CD14-positive monocyte (primary cell): ENCODE results near the gene KCNH1. TPM values are rescaled to one million over a fixed set of nuclear protein-coding genes. Genes with fewer than 3 reads are reported as not detected.

Experiments used
- DNase-seq, 3 donors: peaks; one replicate each; pipeline ENCODE4 v3.0.0-alpha.2; 2011 to 2022
- H2AFZ ChIP-seq: 2 replicates; pipeline ENCODE4 v1.6.0; 2012; ENCODE audit warnings: mild to moderate bottlenecking, low read depth, low read length, inconsistent platforms; ENCODE audit not compliant: insufficient read depth, poor library complexity, severe bottlenecking
- H3K27ac ChIP-seq, 2 donors: 1 replicate in 1 of 2; 2 replicates in 1 of 2; pipeline ENCODE4 v1.5.1; 2012 to 2013; ENCODE audit warnings: low read length in 2 of 2, control low read depth in 1 of 2, inconsistent platforms in 1 of 2, low read depth in 1 of 2, mild to moderate bottlenecking in 1 of 2
- H3K27me3 ChIP-seq, 2 donors: one replicate each; pipeline versions ENCODE4 v1.6.0 to v1.6.1; 2011 to 2013; ENCODE audit warnings: low read length in 2 of 2; ENCODE audit not compliant: control insufficient read depth in 2 of 2, insufficient read depth in 2 of 2
- H3K36me3 ChIP-seq, 2 donors: replicated peaks in 1 of 2; 1 replicate in 1 of 2; 2 replicates in 1 of 2; pipeline versions ENCODE4 v1.5.1 to v1.6.1; 2012 to 2013; ENCODE audit warnings: low read length in 2 of 2, control low read depth in 1 of 2, inconsistent platforms in 1 of 2, mild to moderate bottlenecking in 1 of 2; ENCODE audit not compliant: insufficient read depth in 2 of 2, control insufficient read depth in 1 of 2
- H3K4me1 ChIP-seq, 2 donors: 1 replicate in 1 of 2; 2 replicates in 1 of 2; pipeline versions ENCODE4 v1.5.1 to v1.6.1; 2012 to 2013; ENCODE audit warnings: low read length in 2 of 2, control low read depth in 1 of 2, inconsistent platforms in 1 of 2, mild to moderate bottlenecking in 1 of 2, moderate library complexity in 1 of 2; ENCODE audit not compliant: insufficient read depth in 2 of 2, control insufficient read depth in 1 of 2
- H3K4me2 ChIP-seq: replicated peaks from 2 replicates; pipeline ENCODE3; 2012; ENCODE audit warnings: low read length, moderate library complexity, mild to moderate bottlenecking; ENCODE audit not compliant: poor library complexity, severe bottlenecking; ENCODE audit errors: extremely low read depth
- H3K4me3 ChIP-seq, 3 experiments: fragments of 200-600 bp in 1 of 3; sonication (generic) in 1 of 3; replicated peaks in 1 of 3; 1 replicate in 2 of 3; 2 replicates in 1 of 3; pipeline ENCODE4 v1.5.1; 2011 to 2013; ENCODE audit warnings: low read length in 3 of 3, mild to moderate bottlenecking in 3 of 3, control low read depth in 2 of 3, low read depth in 2 of 3, inconsistent platforms in 1 of 3, moderate library complexity in 1 of 3
- H3K79me2 ChIP-seq: 2 replicates; pipeline ENCODE4 v1.6.0; 2012; ENCODE audit warnings: mild to moderate bottlenecking, control low read depth, inconsistent platforms, low read length, moderate library complexity; ENCODE audit not compliant: insufficient read depth
- H3K9ac ChIP-seq: 2 replicates; pipeline ENCODE4 v1.6.0; 2017; ENCODE audit warnings: low read length, mild to moderate bottlenecking; ENCODE audit not compliant: insufficient read depth, poor library complexity, severe bottlenecking
- H3K9me3 ChIP-seq, 2 donors: replicated peaks in 1 of 2; 1 replicate in 1 of 2; 2 replicates in 1 of 2; pipeline versions ENCODE4 v1.5.1 to v1.6.1; 2012 to 2013; ENCODE audit warnings: low read length in 2 of 2, control low read depth in 1 of 2; ENCODE audit not compliant: control insufficient read depth in 1 of 2, insufficient read depth in 1 of 2
- H4K20me1 ChIP-seq: 2 replicates; pipeline ENCODE4 v1.6.0; 2012; ENCODE audit warnings: mild to moderate bottlenecking, low read length, control low read depth, moderate library complexity; ENCODE audit not compliant: insufficient read depth
- H3K27ac Mint-ChIP-seq, 7 donors: one replicate each; pipeline ENCODE4 v1.8.0; 2020; ENCODE audit warnings: mild to moderate bottlenecking in 7 of 7, mixed read lengths in 7 of 7, moderate library complexity in 6 of 7, inconsistent platforms in 2 of 7
- H3K27me3 Mint-ChIP-seq, 3 donors: one replicate each; pipeline ENCODE4 v1.8.0; 2021 to 2022; ENCODE audit warnings: low read depth in 3 of 3, mild to moderate bottlenecking in 3 of 3, mixed read lengths in 3 of 3, moderate library complexity in 3 of 3, inconsistent platforms in 1 of 3
- H3K36me3 Mint-ChIP-seq, 2 donors: one replicate each; pipeline ENCODE4 v1.8.0; 2020; ENCODE audit warnings: mixed read lengths in 2 of 2, inconsistent platforms in 1 of 2, mild to moderate bottlenecking in 1 of 2
- H3K4me1 Mint-ChIP-seq: one replicate; pipeline ENCODE4 v1.8.0; 2020; ENCODE audit warnings: mild to moderate bottlenecking, mixed read lengths
- H3K4me3 Mint-ChIP-seq, 2 donors: one replicate each; pipeline ENCODE4 v1.8.0; 2020; ENCODE audit warnings: mild to moderate bottlenecking in 2 of 2, mixed read lengths in 2 of 2, moderate library complexity in 1 of 2
- H3K9me3 Mint-ChIP-seq, 7 donors: one replicate each; pipeline ENCODE4 v1.8.0; 2020 to 2022; ENCODE audit warnings: mixed read lengths in 7 of 7, mild to moderate bottlenecking in 6 of 7, moderate library complexity in 6 of 7, inconsistent platforms in 2 of 7
- CTCF ChIP-seq: fragments of 200-600 bp; IDR thresholded peaks from one replicate; pipeline ENCODE4 v1.8.0; 2022; ENCODE audit warnings: antibody characterized with exemption, mild to moderate bottlenecking
- WGBS: methylation state at CpG from one replicate; pipeline ENCODE4 v1.1.5; 2013; ENCODE audit warnings: missing lambda C conversion rate; ENCODE audit not compliant: insufficient coverage; 5-methylcytosine and 5-hydroxymethylcytosine counted together
- intact Hi-C, 2 donors: fragments of 100-400 bp; cut with micrococcal nuclease; formaldehyde crosslinking; loops; one replicate each; pipeline versions ENCODE4 v1.15.0 to v1.15.1; 2023
- polyA plus RNA-seq, 3 donors: library from polyadenylated mRNA; depleted of rRNA in 1 of 3; unstranded in 2 of 3; stranded (reverse) in 1 of 3; fragments of 300-500 nt in 2 of 3; fragments of >200 nt in 1 of 3; fragmentation: Illumina TruSeq in 2 of 3; gene quantifications; 1 replicate in 2 of 3; 2 replicates in 1 of 3; pipeline ENCODE4 v1.2.3, GENCODE V29; 2012 to 2021

The KCNH1 gene
- polyA plus RNA-seq, 3 donors: not detected

DNA sequence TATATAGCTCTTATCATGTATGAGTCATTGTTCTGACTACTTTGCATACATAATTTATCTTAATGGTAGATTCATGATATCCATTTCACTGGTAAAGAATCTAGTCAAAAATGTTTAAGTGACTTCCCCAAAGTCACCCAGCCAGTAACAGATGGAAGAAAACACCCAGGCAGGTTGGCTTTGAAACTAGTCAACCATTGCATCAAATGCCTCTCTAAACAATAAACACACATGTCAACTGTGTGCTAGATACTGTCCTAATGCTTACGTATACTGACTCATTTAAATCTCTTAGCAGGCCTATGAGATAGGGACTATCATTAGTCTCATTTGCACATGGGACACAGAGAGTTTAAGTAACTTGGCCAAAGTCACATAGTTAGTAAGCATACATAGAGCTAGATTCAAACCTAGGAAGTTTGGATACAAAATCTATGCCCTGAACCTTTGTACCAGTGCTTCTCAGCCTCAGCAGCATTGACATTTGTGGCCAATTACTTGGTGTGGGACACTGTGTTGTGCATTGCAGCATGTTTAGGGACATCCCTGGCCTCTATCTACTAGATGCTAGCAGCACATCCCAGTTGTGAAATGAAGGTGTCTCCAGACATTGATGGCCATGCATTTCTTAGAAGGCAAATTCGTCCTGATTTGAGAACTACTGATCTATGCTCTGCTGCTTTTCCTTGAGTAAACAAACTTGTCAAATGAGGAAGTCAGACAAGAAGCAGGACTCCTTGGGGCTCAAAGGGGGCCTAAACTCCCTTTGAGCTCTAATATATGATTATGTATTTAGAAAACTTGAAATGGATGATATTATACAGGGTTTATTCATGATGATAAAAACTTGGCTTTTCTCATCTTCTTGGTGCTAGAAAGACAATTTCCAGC is 316.3 kb downstream of the KCNH1 start:
- no peak overlapping the region for H3K4me3 Mint-ChIP-seq
- Histone ChIP-seq H3K79me2 (no peaks in the 10 kb centered on the region), H3K9me3 (no peaks in the 10 kb centered on the region), H4K20me1 (no peaks in the 10 kb centered on the region), H3K36me3 (no peaks in the 10 kb centered on the region), H3K9ac (no peak overlapping the region), H3K27me3 (no peaks in the 10 kb centered on the region), H3K4me2 (no peak overlapping the region), H3K4me3 (no peak overlapping the region), H3K27ac (no peak overlapping the region), H2AFZ (no peak overlapping the region), H3K4me1 (no peaks in the 10 kb centered on the region)
- intact Hi-C loops: no loop called here
- no peak for TF ChIP-seq CTCF
- DNase-seq: no peak
- WGBS: 0% methylated on average over 1 of the region's 2 CpGs
- peaks cover 0 to 3% (median 2%) of the 10 kb centered on the region in 7 donors for H3K9me3 Mint-ChIP-seq
- H3K4me1 Mint-ChIP-seq: no peaks in the 10 kb centered on the region
- H3K36me3 Mint-ChIP-seq: no peaks in the 10 kb centered on the region
- peaks cover 0 to 1% (median under 1%) of the 10 kb centered on the region in 3 donors for H3K27me3 Mint-ChIP-seq
- no peak overlapping the region for H3K27ac Mint-ChIP-seq

GRCh38 chr1:210815641-210816550 is 318.1 kb downstream of the KCNH1 start:
- no peak overlapping the region for H3K27ac ChIP-seq
- H3K4me1 ChIP-seq: no peaks in the 10 kb centered on the region
- no peaks in the 10 kb centered on the region for H3K27me3 ChIP-seq
- Mint-ChIP-seq H3K4me1 (no peaks in the 10 kb centered on the region), H3K27me3 (peaks cover 0 to 1% (median 0%) of the 10 kb centered on the region in 3 donors), H3K36me3 (no peaks in the 10 kb centered on the region), H3K27ac (no peak overlapping the region), H3K4me3 (no peak overlapping the region), H3K9me3 (peaks cover 0 to 3% (median 0%) of the 10 kb centered on the region in 7 donors)
- H3K4me2 ChIP-seq: no peak overlapping the region
- no peak for TF ChIP-seq CTCF
- DNase-seq: no peak
- H2AFZ ChIP-seq: no peak overlapping the region
- no peaks in the 10 kb centered on the region for H3K9me3 ChIP-seq
- WGBS: 87% methylated on average over 10 of the region's 13 CpGs
- intact Hi-C loops: no loop called here
- H3K79me2 ChIP-seq: no peaks in the 10 kb centered on the region
- no peak overlapping the region for H3K9ac ChIP-seq
- no peaks in the 10 kb centered on the region for H4K20me1 ChIP-seq
- H3K4me3 ChIP-seq: no peak overlapping the region
- H3K36me3 ChIP-seq: no peaks in the 10 kb centered on the region
